Kidney (tissue), 14 donors: ENCODE data around the gene GTF2F1. TPM values are rescaled to one million over a fixed set of nuclear protein-coding genes. Genes with fewer than 3 reads are reported as not detected.
"Not testable (repeated sequence)": the region's sequence is repeated elsewhere in the genome, so short reads cannot be mapped to it uniquely, and the experiment has no call there.

Source experiments
- DNase-seq, 5 donors: peaks; one replicate each; pipeline ENCODE4 v3.0.0-alpha.2; 2013 to 2020
- FAIRE-seq: peaks from 2 replicates; lab custom pipeline; 2012; peaks lifted over from hg19 to GRCh38; lab: Jason Lieb, UNC
- H3K27ac ChIP-seq, 2 donors: one replicate each; pipeline ENCODE4 v1.7.0; 2013; ENCODE audit warnings: low read depth in 2 of 2, low read length in 2 of 2, inconsistent platforms in 1 of 2
- H3K27me3 ChIP-seq: one replicate; pipeline ENCODE4 v1.7.1; 2013; ENCODE audit warnings: low read length, inconsistent platforms; ENCODE audit not compliant: control insufficient read depth, insufficient read depth
- H3K36me3 ChIP-seq, 3 donors: one replicate each; pipeline versions ENCODE4 v1.7.0 to v1.7.1; 2013; ENCODE audit warnings: low read length in 3 of 3, control low read depth in 1 of 3, inconsistent platforms in 1 of 3; ENCODE audit not compliant: insufficient read depth in 3 of 3, control insufficient read depth in 2 of 3
- H3K4me1 ChIP-seq, 3 donors: one replicate each; pipeline versions ENCODE4 v1.7.0 to v1.7.1; 2013; ENCODE audit warnings: low read length in 3 of 3, inconsistent platforms in 1 of 3, low read depth in 1 of 3; ENCODE audit not compliant: control insufficient read depth in 2 of 3, insufficient read depth in 2 of 3
- H3K4me3 ChIP-seq, 3 donors: one replicate each; pipeline versions ENCODE4 v1.7.0 to v1.8.1; 2013; ENCODE audit warnings: low read length in 3 of 3, control low read depth in 1 of 3, inconsistent platforms in 1 of 3
- H3K9ac ChIP-seq, 3 donors: one replicate each; pipeline versions ENCODE4 v1.7.0 to v1.7.1; 2013; ENCODE audit warnings: low read length in 3 of 3, control low read depth in 1 of 3, inconsistent platforms in 1 of 3
- H3K9me3 ChIP-seq, 3 donors: one replicate each; pipeline versions ENCODE4 v1.7.0 to v1.7.1; 2013; ENCODE audit warnings: low read length in 3 of 3, control low read depth in 1 of 3, inconsistent platforms in 1 of 3; ENCODE audit not compliant: control insufficient read depth in 2 of 3, insufficient read depth in 1 of 3
- intact Hi-C: fragments of 100-400 bp; cut with DNase I; formaldehyde crosslinking; loops from one replicate; pipeline ENCODE4 v1.11.1; 2022
- polyA plus RNA-seq: library from polyadenylated mRNA; stranded (reverse); fragments of 350-450 nt; fragmentation: Illumina TruSeq; extraction: RNeasy Lipid Tissue Mini Kit (QIAGEN cat#74804); gene quantifications from one replicate; pipeline ENCODE4 v1.2.3, GENCODE V29; 2014; ENCODE audit warnings: low read depth, low replicate concordance; ENCODE audit not compliant: insufficient read depth
- total RNA-seq: library from RNA; stranded (reverse); fragmentation: NEBNext Ultra II Directional; extraction: Animal tissue kit (Norgen Biotek cat#: 25700); gene quantifications from one replicate; pipeline ENCODE4 v1.2.1, GENCODE V29; 2021
- TF ChIP-seq, protein P1 (sequence below): IDR thresholded peaks from 3 replicates; pipeline ENCODE4 v1.5.1; 2012; ENCODE audit warnings: mild to moderate bottlenecking, moderate library complexity, borderline replicate concordance; ENCODE audit not compliant: insufficient read depth; ENCODE audit errors: extremely low read depth
- donor health status: control.
- donor health status: control.
- donor health status: control.
- donor health status: control.
- donor health status: control.
- donor health status: DM: yes; HTN: yes; CAD: no.
- donor health status: Normal renal cell carcinoma (clear cell type).

GTF2F1 gene
- total and polyA plus RNA-seq, 2 donors from 2014 or later, result 44.1 to 61.7 TPM

DNA sequence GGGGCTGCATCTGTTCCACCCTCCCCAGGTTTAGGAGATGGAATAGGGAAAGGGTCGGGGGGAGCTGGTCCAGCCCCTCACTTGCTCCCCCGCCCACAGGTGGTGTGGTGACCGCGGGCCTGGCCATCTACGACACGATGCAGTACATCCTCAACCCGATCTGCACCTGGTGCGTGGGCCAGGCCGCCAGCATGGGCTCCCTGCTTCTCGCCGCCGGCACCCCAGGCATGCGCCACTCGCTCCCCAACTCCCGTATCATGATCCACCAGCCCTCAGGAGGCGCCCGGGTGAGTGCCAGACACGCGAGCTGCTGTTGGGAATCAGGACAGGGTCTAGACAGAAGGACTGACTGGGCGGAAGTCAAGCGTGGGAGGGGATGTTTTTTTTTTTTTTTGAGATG lies 28.6 kb downstream of the GTF2F1 start:
- Histone ChIP-seq H3K9ac (no peak overlapping the region), H3K27ac (no peak overlapping the region), H3K4me1 (peaks cover 0 to 6% (median 0%) of the 10 kb centered on the region in 3 donors), H3K27me3 (no peaks in the 10 kb centered on the region), H3K36me3 (peaks cover 0 to 12% (median 9%) of the 10 kb centered on the region in 3 donors), H3K9me3 (no peaks in the 10 kb centered on the region), H3K4me3 (no peak overlapping the region)
- TF ChIP-seq, protein P1, sequence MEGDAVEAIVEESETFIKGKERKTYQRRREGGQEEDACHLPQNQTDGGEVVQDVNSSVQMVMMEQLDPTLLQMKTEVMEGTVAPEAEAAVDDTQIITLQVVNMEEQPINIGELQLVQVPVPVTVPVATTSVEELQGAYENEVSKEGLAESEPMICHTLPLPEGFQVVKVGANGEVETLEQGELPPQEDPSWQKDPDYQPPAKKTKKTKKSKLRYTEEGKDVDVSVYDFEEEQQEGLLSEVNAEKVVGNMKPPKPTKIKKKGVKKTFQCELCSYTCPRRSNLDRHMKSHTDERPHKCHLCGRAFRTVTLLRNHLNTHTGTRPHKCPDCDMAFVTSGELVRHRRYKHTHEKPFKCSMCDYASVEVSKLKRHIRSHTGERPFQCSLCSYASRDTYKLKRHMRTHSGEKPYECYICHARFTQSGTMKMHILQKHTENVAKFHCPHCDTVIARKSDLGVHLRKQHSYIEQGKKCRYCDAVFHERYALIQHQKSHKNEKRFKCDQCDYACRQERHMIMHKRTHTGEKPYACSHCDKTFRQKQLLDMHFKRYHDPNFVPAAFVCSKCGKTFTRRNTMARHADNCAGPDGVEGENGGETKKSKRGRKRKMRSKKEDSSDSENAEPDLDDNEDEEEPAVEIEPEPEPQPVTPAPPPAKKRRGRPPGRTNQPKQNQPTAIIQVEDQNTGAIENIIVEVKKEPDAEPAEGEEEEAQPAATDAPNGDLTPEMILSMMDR, result no peak
- intact Hi-C loops, result no loop called here
- no peak for DNase-seq
- no peak for FAIRE-seq

DNA sequence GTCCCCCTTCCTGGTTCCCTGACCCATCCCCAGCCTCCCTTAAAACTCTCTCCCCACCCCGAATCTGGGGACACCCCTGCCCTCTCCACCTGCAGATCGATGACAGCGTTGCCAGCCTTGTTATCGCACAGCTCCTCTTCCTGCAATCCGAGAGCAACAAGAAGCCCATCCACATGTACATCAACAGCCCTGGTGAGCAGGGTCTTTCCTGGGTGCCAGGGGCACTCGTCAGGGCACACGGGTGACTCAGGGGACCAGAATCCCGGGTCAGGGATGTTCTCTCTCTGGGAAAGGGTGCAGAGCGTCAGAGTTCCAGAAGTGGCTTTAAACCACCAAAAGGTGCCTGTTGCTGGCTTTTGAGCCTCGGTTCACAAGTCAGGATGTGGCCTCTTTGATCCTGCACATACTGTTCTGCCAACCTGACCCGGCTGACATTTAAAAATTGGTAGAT lies 30.6 kb downstream of the GTF2F1 start:
- Histone ChIP-seq H3K4me1 (peaks cover 0 to 6% (median 0%) of the 10 kb centered on the region in 3 donors), H3K9ac (peak overlapping the region; percentile 39 to 82 (median 65)), H3K4me3 (peak overlapping the region; percentile 65 to 72 (median 68)), H3K27ac (peak overlapping the region; percentile 51 to 78), H3K27me3 (no peaks in the 10 kb centered on the region), H3K9me3 (no peaks in the 10 kb centered on the region), H3K36me3 (peaks cover 0 to 12% (median 3%) of the 10 kb centered on the region in 3 donors)
- no peak for DNase-seq
- no peak for FAIRE-seq
- TF ChIP-seq, protein P1, result no peak
- intact Hi-C loops, result no loop called here

DNA sequence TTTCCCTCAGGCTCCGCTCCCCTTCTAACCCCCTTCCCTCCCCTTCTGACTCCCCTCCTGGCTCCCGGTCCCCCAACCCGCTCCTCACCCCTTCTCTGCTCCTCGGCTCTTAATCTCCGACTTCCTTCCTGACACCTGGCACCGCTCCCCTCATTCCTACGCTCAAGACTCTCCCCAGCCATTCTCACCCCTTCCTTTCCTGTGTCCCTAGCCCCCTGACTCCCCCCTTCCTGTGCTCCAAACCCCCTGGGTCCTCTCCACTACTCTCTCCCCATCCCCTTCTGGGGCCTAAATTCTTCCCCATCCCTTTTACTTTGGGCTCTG lies 31.0 kb downstream of the GTF2F1 start:
- no peak for FAIRE-seq
- peak in 1 of 5 donors; percentile 57 for DNase-seq
- no peaks in the 10 kb centered on the region for H3K9me3 ChIP-seq

DNA sequence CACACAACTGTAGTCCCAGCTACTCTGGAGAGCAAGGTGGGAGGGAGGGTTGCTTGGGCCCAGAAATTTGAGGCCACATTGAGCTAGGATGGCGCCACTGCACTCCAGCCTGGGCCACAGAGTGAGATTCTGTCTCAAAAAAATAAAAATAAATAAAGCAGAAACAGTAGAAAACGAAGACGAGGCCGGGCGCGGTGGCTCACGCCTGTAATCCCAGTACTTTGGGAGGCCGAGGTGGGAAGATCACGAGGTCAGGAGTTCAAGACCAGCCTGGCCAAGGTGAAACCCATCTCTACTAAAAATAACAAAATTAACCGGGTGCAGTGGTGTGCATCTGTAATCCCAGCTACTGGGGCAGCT lies 32.1 kb downstream of the GTF2F1 start:
- H3K9me3 ChIP-seq, H3K27ac ChIP-seq, H3K4me1 ChIP-seq, H3K9ac ChIP-seq, intact Hi-C loops, FAIRE-seq, H3K27me3 ChIP-seq, H3K36me3 ChIP-seq, DNase-seq: not testable (repeated sequence)
- peak overlapping the region in 2 of 3 donors; percentile 46 to 72 for H3K4me3 ChIP-seq

More for the DNA sequence above, 31.0 kb downstream of the GTF2F1 start:
- Histone ChIP-seq H3K9ac (peak overlapping the region; percentile 39 to 82 (median 65)), H3K4me3 (peak overlapping the region; percentile 65 to 72 (median 68)), H3K27me3 (no peaks in the 10 kb centered on the region), H3K4me1 (peaks cover 0 to 6% (median 0%) of the 10 kb centered on the region in 3 donors), H3K36me3 (peaks cover 0 to 12% (median 3%) of the 10 kb centered on the region in 3 donors), H3K27ac (peak overlapping the region; percentile 51 to 78)
- TF ChIP-seq, protein P1, result no peak
- intact Hi-C loops, result no loop called here

DNA sequence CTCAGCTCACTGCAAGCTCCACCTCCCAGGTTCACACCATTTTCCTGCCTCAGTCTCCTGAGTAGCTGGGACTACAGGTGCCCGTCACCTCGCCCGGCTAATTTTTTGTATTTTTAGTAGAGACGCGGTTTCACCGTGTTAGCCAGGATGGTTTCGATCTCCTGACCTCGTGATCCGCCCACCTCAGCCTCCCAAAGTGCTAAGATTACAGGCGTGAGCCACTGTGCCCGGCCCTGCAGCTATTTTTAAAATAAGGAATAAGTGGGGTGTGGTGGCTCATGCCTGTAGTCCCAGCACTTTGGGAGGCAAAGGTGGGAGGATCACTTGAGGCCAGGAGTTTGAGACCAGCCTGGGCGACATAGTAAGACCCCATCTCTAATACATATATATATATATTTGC lies 32.5 kb downstream of the GTF2F1 start:
- H3K36me3 ChIP-seq, H3K4me1 ChIP-seq, FAIRE-seq, H3K27me3 ChIP-seq, intact Hi-C loops, H3K9ac ChIP-seq, DNase-seq, H3K9me3 ChIP-seq, H3K4me3 ChIP-seq, H3K27ac ChIP-seq: not testable (repeated sequence)
